Sigmoid colon (tissue), 4 donors: ENCODE results near the gene PPP2R2C.

Experiments used
- CTCF ChIP-seq, 4 experiments: fragments of 450-650 bp in 3 of 4; fragments of 200-600 bp in 1 of 4; IDR thresholded peaks; one replicate each; pipeline ENCODE4 v1.5.1; 2016 to 2019; ENCODE audit warnings: antibody characterized with exemption in 4 of 4, mild to moderate bottlenecking in 3 of 4, moderate library complexity in 2 of 4
- EP300 ChIP-seq, 4 donors: sonication (generic); formaldehyde crosslinking; IDR thresholded peaks; one replicate each; pipeline ENCODE4 v1.6.1; 2017; ENCODE audit warnings: antibody characterized with exemption in 4 of 4
- POLR2A ChIP-seq, 2 donors: fragments of 450-650 bp; IDR thresholded peaks; one replicate each; pipeline ENCODE4 v1.6.1; 2016; ENCODE audit warnings: antibody characterized with exemption in 2 of 2, mild to moderate bottlenecking in 2 of 2, moderate library complexity in 2 of 2
- POLR2AphosphoS5 ChIP-seq, 4 donors: sonication (generic); formaldehyde crosslinking; IDR thresholded peaks; one replicate each; pipeline ENCODE4 v1.6.1; 2017; ENCODE audit warnings: antibody characterized with exemption in 4 of 4

DNA sequence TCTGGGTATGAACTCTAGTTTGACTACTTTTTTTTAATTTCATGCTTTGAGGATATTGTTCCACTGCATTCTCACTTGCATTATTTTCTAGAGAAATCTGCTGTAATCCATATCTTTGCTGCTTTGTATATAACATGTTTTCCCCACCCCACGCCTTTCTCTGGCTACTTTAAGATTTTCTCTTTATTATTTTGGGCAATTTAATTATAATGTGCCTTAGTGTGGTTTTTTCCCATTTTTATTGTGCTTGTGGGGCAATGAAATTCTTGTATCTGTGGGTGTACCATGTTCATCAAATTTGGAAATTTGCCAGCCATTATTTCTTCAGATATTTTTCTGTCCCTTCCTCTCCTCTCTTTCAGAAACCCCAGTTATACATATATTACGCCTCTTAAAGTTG lies 15.1 kb upstream of the PPP2R2C start:
- TF ChIP-seq EP300 (IDR thresholded peaks at IDR 0.05) (no peak), POLR2A (IDR thresholded peaks at IDR 0.05) (no peak), CTCF (IDR thresholded peaks at IDR 0.05) (no peak), POLR2AphosphoS5 (IDR thresholded peaks at IDR 0.05) (no peak)
